Breast epithelium (tissue), 4 donors: ENCODE measurements around the gene F10. TPM values are rescaled to one million over a fixed set of nuclear protein-coding genes. Genes with fewer than 3 reads are reported as not detected.

Experiments used
- DNase-seq, 2 donors: peaks; one replicate each; pipeline ENCODE4 v3.0.0-alpha.2; 2019; ENCODE audit warnings: low spot score in 2 of 2
- H3K27ac ChIP-seq, 2 donors: fragments of 200-600 bp; sonication (generic) in 1 of 2; one replicate each; pipeline ENCODE4 v1.5.1; 2016 to 2019; ENCODE audit warnings: mild to moderate bottlenecking in 1 of 2
- H3K27me3 ChIP-seq, 2 donors: fragments of 200-600 bp; sonication (generic) in 1 of 2; one replicate each; pipeline versions ENCODE4 v1.5.1 to v1.6.0; 2017 to 2019; ENCODE audit warnings: control low read depth in 1 of 2, mild to moderate bottlenecking in 1 of 2
- H3K36me3 ChIP-seq: fragments of 200-600 bp; one replicate; pipeline ENCODE4 v1.5.1; 2019
- H3K4me1 ChIP-seq, 2 donors: fragments of 200-600 bp; sonication (generic); one replicate each; pipeline ENCODE4 v1.5.1; 2016 to 2019; ENCODE audit warnings: control low read depth in 1 of 2
- H3K4me3 ChIP-seq, 3 donors: fragments of 200-600 bp; sonication (generic); 1 replicate in 2 of 3; 2 replicates in 1 of 3; pipeline ENCODE4 v1.5.1; 2016 to 2019; ENCODE audit warnings: mild to moderate bottlenecking in 3 of 3, moderate library complexity in 2 of 3
- H3K9me3 ChIP-seq, 2 donors: fragments of 200-600 bp; sonication (generic) in 1 of 2; one replicate each; pipeline ENCODE4 v1.5.1; 2016 to 2019; ENCODE audit warnings: control low read depth in 1 of 2
- CTCF ChIP-seq, 3 donors: fragments of 450-650 bp; IDR thresholded peaks; one replicate each; pipeline ENCODE4 v1.5.1; 2016 to 2017; ENCODE audit warnings: antibody characterized with exemption in 3 of 3, mild to moderate bottlenecking in 3 of 3, moderate library complexity in 3 of 3
- POLR2A ChIP-seq: fragments of 450-650 bp; IDR thresholded peaks from one replicate; pipeline ENCODE4 v1.6.1; 2016; ENCODE audit warnings: antibody characterized with exemption, mild to moderate bottlenecking, moderate library complexity
- POLR2AphosphoS5 ChIP-seq, 3 donors: sonication (generic); formaldehyde crosslinking; IDR thresholded peaks; one replicate each; pipeline ENCODE4 v1.6.1; 2017; ENCODE audit warnings: antibody characterized with exemption in 3 of 3
- intact Hi-C: fragments of 100-400 bp; cut with DNase I; formaldehyde crosslinking; loops from one replicate; pipeline ENCODE4 v1.15.1; 2023; ENCODE audit warnings: low total_unique reads
- total RNA-seq, 3 donors: library from RNA; depleted of rRNA; stranded (reverse); fragments of >200 nt; gene quantifications; one replicate each; pipeline ENCODE4 v1.1.0, GENCODE V29; 2016

Gene F10
- total RNA-seq, 3 donors from 2014 or later = 5.1 to 63.2 (median 8.2) TPM

- H3K36me3 ChIP-seq = peaks cover 6% of the 10 kb centered on the region
- DNase-seq = no peak
Observed at GRCh38 chr13:113091211-113091771, 31.3 kb upstream of the F10 start.

GRCh38 chr13:113091891-113092775 lies 30.5 kb upstream of the F10 start:
- TF ChIP-seq POLR2A (no peak), CTCF (IDR thresholded peaks at IDR 0.05) (no peak), POLR2AphosphoS5 (IDR thresholded peaks at IDR 0.05) (no peak)
- intact Hi-C loops = no loop called here
- Histone ChIP-seq H3K4me3 (no peak overlapping the region), H3K27me3 (no peaks in the 10 kb centered on the region), H3K27ac (no peak overlapping the region), H3K4me1 (no peaks in the 10 kb centered on the region), H3K36me3 (peaks cover 6% of the 10 kb centered on the region), H3K9me3 (no peaks in the 10 kb centered on the region)
- no peak for DNase-seq

More at GRCh38 chr13:113091211-113091771, 31.3 kb upstream of the F10 start:
- no peaks in the 10 kb centered on the region for H3K4me1 ChIP-seq
- no peak overlapping the region for H3K27ac ChIP-seq
- no peaks in the 10 kb centered on the region for H3K9me3 ChIP-seq
- no peak overlapping the region for H3K4me3 ChIP-seq
- TF ChIP-seq POLR2AphosphoS5 (IDR thresholded peaks at IDR 0.05) (no peak), CTCF (IDR thresholded peaks at IDR 0.05) (no peak), POLR2A (no peak)
- intact Hi-C loops = no loop called here
- no peaks in the 10 kb centered on the region for H3K27me3 ChIP-seq

GRCh38 chr13:113092776-113093579 lies 29.6 kb upstream of the F10 start:
- Histone ChIP-seq H3K27me3 (no peaks in the 10 kb centered on the region), H3K27ac (no peak overlapping the region), H3K4me1 (no peaks in the 10 kb centered on the region), H3K9me3 (no peaks in the 10 kb centered on the region), H3K4me3 (no peak overlapping the region), H3K36me3 (peaks cover 6% of the 10 kb centered on the region)
- no peak for DNase-seq
- TF ChIP-seq CTCF (IDR thresholded peaks at IDR 0.05) (no peak), POLR2AphosphoS5 (IDR thresholded peaks at IDR 0.05) (no peak), POLR2A (no peak)
- intact Hi-C loops = no loop called here

- intact Hi-C loops = no loop called here
- TF ChIP-seq POLR2AphosphoS5 (IDR thresholded peaks at IDR 0.05) (no peak), CTCF (IDR thresholded peaks at IDR 0.05) (no peak), POLR2A (no peak)
- no peak for DNase-seq
- Histone ChIP-seq H3K36me3 (no peaks in the 10 kb centered on the region), H3K9me3 (no peaks in the 10 kb centered on the region), H3K4me1 (no peaks in the 10 kb centered on the region), H3K4me3 (no peak overlapping the region), H3K27ac (no peak overlapping the region), H3K27me3 (no peaks in the 10 kb centered on the region)
Observed at GRCh38 chr13:113093580-113094409, 28.8 kb upstream of the F10 start.
